GM21381 (cell line): ENCODE measurements around the gene FBXO36.
"Not testable (repeated sequence)": the region's sequence is repeated elsewhere in the genome, so short reads cannot be mapped to it uniquely, and the experiment has no call there.

Experiments used
- ATAC-seq: cut with Tn5 transposase; IDR thresholded peaks from one replicate; pipeline ENCODE4 v1.9.1; 2021; ENCODE audit warnings: mild to moderate bottlenecking, moderate library complexity; ENCODE audit not compliant: unreplicated experiment

FBXO36 gene

GRCh38 chr2:229922449-229923386, at the start of gene FBXO36:
TSS of gene FBXO36 (plus strand) at chr2:229922503. CDS start at chr2:229922514, 11 bp downstream.
- ATAC-seq, result peak; percentile 63

DNA sequence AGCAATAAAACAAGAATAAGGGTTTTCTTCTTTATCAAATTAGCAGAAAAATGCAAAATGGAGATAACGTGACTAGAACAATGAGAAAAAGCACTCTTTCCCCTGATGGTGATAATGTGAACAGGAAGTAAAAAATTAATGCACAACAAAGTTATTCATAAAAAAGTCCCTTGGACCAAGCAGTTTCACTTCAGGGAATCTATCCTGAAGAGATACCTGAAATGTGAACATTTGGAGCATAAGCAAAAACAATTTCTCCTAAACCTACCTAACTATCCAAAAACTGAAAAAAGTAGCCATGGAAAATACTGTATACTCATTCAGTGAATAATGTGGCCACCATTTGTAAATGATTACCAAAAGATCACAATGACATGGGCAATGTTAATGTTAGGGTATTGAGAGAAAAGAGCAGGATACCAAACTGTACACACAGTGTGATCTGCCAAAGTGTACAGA, 49.2 kb upstream of the FBXO36 start:
- peak; percentile 89 for ATAC-seq

DNA sequence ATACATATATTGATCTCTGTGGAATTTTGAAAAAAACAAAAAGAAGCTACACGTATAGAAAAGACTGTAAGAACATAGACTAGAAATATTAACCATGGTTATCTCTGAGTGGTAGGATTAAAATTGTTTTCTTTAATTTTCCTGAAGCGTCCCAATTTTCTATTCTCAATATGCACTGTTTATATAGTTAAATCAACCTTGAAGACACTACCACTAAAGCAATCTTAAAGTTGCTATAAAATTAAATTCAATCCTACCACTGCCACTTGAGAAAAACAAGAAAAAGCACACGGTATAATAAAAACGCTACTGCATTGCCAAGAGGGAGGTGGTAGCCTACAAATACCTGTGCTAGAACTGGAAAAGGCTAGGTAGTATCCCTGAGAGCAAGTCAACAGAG, 47.7 kb upstream of the FBXO36 start:
- no peak for ATAC-seq

DNA sequence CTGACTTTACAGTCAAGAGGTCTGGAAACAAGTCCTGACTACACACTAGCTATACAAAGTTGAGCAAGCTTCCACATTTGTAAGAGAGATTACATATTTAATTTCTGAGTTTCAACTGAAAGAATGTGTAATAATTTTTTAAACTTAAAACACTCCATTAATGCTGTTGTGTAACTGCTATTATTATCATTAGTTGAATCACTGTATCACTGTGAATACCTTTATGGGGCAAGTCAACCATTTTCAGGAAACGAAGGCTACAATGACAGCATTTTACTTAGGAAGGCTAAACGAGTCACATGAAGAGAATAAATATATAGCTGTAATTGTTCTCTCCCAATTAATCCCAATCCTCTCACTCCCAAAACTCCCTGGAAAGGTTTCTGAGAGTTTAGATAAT, 46.8 kb upstream of the FBXO36 start:
- ATAC-seq, result no peak

- ATAC-seq, result no peak
These were observed 42.9 kb upstream of the FBXO36 start for GRCh38 chr2:229879191-229879950.

- no peak for ATAC-seq
These were observed 41.3 kb upstream of the FBXO36 start for GRCh38 chr2:229880892-229881586.

DNA sequence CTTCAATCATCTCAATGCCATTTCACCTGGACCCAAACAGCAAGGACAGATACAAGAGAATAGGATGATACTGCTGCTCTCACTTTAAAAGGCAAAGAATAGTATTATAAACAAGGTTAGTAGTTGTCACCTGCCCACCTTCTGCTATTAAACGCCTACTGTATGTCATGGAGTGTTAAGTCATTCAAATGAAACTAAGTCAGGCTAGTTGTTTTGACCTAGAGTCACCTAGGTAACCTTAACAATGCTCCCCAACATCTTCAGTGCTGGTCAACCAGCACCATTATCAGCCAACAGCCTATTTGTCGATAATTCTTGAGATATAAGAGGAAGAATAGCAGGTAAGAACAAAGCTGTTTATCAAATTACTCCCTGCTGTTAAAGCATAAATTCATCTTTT, 39.7 kb upstream of the FBXO36 start:
- no peak for ATAC-seq

GRCh38 chr2:229884775-229885699, 37.3 kb upstream of the FBXO36 start:
- ATAC-seq, result peak; percentile 65

DNA sequence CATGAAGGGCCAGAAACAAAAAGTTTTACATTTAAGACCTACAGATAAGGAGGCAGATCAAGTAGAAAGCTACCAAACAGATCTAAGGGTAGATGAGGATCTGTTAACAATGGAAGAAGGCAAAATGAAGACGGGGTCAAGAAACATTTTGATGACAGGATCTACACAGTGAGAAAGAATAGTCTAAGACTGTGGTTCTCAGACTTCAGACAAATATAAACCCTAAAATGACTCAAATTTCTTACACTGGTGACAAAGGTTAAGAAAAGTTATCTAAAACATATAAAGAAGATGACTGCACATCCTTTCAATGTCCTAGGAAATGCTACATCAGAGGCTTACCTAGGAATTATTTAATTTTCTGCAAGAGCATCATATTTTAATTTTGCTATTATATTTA, 34.9 kb upstream of the FBXO36 start:
- ATAC-seq, result no peak

GRCh38 chr2:229888031-229888430, 34.3 kb upstream of the FBXO36 start:
- ATAC-seq, result no peak

DNA sequence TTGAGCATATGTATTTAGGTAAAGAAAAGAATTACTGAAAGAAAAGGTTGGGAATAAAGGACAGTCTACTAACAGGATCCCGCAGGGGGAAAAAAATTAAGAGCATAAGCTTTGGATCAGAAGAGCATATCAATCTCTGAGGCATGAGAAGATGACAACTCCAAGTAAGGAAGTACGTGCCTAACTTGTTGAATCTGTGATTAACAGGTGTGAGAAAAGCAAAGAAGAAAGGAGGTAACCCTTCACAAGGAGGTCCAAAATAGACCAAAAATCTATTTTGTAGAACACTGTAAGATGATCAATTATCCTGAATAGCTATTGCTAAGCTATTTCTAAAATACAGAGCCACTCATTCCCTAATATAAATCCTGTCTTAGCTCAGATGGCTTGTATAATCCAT, 33.3 kb upstream of the FBXO36 start:
- ATAC-seq, result no peak

DNA sequence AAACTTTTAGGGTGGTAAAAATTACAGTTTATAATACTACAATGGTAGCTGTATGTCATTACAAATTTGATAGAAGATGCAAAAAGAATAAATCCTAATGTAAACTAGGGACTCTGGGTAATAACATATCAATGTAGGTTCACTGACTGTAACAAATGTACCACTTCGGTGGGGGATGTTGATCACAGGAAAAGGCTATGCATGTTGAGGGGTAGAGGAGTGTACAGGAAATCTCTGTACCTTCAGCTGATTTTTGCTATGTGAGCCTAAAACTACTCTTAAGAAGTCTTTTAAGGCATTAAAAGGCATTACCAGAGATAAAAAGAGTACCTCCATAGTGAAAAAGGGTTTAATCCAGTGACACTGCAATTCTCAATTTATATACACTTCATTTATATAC, 25.4 kb upstream of the FBXO36 start:
- no peak for ATAC-seq

DNA sequence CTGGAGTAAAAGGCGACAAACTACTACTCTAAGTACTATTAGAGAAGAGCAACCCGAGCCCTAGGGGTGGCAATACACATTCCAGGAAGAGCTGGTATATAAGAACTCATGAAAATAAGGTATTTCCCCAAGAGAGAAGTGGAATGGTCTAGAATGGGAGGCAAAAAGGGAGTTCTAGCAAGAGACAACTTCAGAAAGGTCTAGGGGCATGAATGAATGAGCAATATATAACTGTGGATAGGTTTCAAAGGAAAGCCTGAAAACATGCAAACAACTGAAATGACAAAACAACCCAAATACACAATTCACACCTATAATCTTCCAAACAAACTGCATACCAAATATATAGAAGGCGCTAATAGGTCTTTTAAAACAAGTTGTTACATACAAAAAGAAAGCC, 22.7 kb upstream of the FBXO36 start:
- no peak for ATAC-seq

DNA sequence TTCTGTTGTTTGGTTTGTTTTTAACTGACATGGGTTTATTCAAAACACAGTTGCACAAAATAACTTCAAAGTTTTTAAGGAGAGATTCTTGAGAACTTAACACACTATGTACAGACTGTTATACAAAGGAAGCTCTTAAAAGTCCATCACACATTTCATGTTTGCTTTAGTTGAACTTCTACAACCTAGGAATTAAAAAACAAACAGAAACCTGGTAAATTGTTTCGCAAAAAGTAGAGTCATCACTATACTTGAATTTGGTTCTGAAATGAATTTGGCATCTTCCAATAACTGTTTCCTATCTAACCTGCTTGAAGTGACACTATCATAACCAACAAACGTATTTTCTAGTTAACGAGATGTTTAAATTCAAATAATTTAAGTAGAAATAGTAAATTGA, 22.3 kb upstream of the FBXO36 start:
- ATAC-seq, result no peak

GRCh38 chr2:229900514-229900913, 21.8 kb upstream of the FBXO36 start:
- not testable (repeated sequence) for ATAC-seq

DNA sequence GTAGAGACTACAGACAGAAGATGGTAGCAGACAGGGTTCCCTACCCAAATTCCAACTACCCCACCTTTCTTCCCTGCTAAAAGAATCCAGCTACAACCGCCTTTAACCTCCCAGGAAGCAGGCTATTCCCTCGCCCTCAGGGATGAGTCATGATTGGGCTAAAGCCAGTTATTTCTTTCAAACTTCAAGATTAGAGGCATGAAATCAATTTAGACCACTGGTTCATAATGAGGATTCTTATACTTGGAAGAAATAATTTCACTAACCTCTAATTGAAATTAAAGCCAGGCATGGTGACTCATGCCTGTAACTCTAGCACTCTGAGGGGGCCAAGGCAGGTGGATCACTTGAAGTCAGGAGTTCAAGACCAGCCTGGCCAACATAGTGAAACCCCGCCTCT, 20.5 kb upstream of the FBXO36 start:
- ATAC-seq, result no peak

GRCh38 chr2:229903037-229903436, 19.3 kb upstream of the FBXO36 start:
- no peak for ATAC-seq

DNA sequence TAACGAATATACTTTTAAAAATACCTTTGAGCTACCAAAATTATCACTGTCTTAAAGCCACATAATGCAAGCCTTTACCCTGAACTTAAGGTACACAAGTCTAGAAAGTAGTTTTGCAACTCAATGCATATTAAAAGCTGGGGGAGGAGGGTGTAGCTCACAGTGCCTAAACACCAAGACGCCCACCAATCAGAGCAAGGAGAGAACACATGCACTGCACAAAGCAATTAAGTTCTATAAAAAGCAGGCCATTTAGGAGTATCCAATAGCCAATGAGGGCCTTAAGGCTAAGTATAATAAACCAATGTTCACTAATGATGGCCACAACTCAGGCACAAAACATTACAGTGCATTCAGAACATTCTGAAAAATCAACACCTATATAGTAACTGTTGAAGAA, 16.7 kb upstream of the FBXO36 start:
- no peak for ATAC-seq

- ATAC-seq, result no peak
These were observed 13.2 kb upstream of the FBXO36 start for GRCh38 chr2:229909090-229909489.

- ATAC-seq, result peak; percentile 13
These were observed 12.0 kb upstream of the FBXO36 start for GRCh38 chr2:229910147-229910831.
